LNCaP clone FGC (cell line): ENCODE results near the gene NDUFV1.
"Not testable (repeated sequence)": the region's sequence is repeated elsewhere in the genome, so short reads cannot be mapped to it uniquely, and the experiment has no call there.

Source experiments
- DNase-seq: peaks from one replicate; pipeline ENCODE4 v3.0.0-alpha.2; 2011; ENCODE audit warnings: low read depth
- H3K4me3 ChIP-seq: 2 replicates; pipeline ENCODE4 v1.5.1; 2011; ENCODE audit warnings: mild to moderate bottlenecking, low read depth, low read length, control low read depth
- TF ChIP-seq, protein P1 (sequence below): IDR thresholded peaks from 2 replicates; pipeline ENCODE4 v1.5.1; 2012; ENCODE audit warnings: mild to moderate bottlenecking; ENCODE audit not compliant: control insufficient read depth, insufficient read depth; ENCODE audit errors: extremely low read depth

Gene NDUFV1

DNA sequence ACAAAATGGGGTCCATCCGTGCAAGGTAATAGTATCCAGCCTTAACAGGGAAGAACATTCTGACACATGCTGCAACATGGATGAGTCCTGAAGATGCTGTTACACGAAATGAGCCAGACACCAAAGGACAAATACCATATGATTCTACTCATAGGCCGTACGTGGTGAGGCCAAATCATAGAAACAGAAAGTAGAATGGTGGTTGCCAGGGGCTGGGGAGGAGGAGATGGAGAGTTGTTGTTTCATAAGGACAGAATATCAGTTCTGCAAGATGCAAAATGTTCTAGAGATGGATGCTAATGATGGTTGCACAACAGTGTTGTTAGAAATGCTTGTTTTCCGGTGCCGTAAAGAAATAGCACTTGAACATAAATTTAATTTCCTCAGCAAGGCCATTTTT is 30.2 kb downstream of the NDUFV1 start:
- DNase-seq: no peak
- TF ChIP-seq, protein P1, sequence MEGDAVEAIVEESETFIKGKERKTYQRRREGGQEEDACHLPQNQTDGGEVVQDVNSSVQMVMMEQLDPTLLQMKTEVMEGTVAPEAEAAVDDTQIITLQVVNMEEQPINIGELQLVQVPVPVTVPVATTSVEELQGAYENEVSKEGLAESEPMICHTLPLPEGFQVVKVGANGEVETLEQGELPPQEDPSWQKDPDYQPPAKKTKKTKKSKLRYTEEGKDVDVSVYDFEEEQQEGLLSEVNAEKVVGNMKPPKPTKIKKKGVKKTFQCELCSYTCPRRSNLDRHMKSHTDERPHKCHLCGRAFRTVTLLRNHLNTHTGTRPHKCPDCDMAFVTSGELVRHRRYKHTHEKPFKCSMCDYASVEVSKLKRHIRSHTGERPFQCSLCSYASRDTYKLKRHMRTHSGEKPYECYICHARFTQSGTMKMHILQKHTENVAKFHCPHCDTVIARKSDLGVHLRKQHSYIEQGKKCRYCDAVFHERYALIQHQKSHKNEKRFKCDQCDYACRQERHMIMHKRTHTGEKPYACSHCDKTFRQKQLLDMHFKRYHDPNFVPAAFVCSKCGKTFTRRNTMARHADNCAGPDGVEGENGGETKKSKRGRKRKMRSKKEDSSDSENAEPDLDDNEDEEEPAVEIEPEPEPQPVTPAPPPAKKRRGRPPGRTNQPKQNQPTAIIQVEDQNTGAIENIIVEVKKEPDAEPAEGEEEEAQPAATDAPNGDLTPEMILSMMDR: no peak
- no peak overlapping the region for H3K4me3 ChIP-seq

DNA sequence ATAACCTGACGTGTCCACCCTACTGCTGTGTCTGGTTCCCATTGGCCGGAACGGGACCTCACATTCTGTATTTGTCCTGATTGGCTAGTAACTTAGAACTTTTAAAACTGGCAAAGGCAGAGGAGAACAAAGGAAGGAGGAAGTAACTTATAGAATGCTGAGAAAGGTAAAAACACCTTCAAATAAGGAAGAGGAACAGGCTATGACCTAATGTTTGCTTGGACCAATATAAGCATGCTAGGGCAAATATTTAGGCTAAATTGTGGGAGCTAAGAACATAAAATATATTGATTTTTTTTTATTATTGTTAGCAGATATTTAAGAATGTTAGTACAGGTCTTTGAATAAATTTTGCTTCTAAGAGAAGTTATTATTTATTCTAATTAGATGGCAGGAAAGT is 30.7 kb downstream of the NDUFV1 start:
- DNase-seq: peak; percentile 91
- H3K4me3 ChIP-seq: not testable (repeated sequence)

DNA sequence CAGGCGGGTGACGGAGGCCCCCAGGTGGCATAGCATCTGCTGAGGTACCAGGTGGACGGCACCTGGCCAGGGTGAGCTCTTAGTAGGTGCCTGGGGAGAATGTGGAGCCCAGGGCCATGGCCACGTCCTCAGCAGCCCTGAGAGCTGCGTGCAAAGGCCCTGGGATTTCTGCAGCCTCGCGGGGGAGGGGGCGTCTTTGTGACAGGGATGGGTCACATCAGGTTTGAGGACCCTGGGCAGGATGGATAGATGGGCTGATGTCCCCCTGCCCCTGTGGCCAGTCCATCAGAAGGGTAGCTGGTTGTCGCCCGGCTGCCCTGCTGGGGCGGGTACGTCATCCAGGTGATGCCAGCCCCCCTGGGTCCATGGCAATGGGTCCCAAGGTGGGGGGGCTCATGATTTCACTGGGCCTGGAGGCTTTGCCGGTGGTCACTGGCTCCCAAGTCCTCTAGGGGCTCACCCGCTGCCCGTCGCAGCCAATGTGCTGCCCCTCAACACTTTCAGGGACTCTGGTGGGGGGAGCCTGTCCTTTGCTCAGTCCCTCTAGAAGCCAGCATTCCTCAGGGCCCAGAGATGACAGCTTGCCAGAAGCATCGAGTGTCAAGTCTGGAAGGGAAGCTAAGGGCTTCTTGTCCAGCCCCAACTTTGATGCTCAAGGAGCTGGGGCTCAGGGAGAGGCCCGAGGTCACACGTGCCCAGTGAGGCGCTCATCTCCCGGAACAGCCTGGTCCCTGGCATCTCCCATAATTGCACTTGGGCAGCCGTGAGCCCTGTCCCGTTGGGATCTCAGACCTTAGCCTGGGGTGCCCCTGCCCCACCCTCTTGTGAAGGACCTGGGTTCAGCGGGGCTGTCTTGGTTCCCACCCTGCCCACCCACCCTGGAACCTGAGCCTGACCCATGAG is 32.0 kb downstream of the NDUFV1 start:
- TF ChIP-seq, protein P1: no peak
- no peak for DNase-seq
- no peak overlapping the region for H3K4me3 ChIP-seq

DNA sequence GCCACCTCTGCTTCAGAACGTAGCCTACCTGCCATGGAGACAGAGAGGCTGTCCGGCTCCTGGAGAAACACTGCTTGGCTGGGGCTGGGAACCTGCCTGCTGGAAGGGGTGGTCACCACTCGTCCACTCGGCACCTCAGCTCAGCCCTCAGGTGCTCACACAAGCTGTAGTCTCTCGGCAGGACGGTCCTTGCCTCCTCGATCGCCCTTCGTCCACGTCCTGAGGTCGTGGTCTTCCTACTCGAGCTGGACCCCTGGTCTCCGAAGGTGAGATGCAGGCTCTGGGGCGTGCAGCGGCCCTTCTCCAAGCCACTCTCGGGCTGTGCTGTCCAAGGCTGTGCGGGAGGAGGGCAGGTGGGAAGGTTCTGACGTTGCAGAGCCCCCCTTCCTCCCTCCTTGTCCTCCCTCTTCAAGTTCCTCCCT is 32.7 kb downstream of the NDUFV1 start, which contains the start of gene TBX10:
TBX10 (minus strand) TSS at position 326 of the 422 bp plus-strand sequence; CDS start at position 35, 291 bp downstream.
- TF ChIP-seq, protein P1: no peak
- DNase-seq: no peak
- H3K4me3 ChIP-seq: no peak within 1 kb of the TSS

DNA sequence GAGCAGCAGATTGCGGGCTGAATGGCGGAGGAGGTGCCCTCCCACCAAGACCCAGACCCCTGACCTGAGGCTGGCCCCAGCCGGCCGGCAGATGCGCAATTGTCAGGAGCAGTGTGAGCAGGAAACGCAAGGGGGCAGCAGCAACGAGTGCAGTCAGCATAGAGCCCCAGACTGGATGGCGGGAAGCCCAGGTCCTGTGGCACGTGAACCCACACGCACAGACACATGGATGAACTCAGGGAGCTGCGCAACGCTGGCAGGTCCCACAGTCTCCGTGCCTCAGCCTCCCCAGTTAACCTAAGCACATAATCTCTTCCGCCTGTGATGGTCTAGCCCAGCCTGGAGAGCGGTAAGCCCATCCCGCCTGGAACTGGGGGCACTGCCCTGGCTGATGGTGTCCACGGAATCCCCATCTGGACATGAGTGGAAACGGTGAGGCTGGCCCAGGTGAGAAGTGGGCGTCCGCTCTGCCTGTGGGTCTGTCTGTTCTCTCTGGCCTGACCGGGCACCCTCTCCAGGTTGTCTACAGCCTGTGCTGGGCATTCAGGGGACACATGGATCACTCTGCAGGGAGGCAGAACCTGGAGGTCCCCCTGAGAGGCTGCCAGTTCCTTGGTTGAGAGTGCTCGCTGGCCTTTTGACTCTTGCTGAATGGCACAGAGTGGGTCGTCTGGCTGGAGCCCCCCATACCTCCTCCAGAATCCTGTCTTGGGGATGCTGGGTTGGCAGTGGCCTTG is 33.5 kb downstream of the NDUFV1 start:
- DNase-seq: no peak
- H3K4me3 ChIP-seq: no peak overlapping the region
- TF ChIP-seq, protein P1: no peak

DNA sequence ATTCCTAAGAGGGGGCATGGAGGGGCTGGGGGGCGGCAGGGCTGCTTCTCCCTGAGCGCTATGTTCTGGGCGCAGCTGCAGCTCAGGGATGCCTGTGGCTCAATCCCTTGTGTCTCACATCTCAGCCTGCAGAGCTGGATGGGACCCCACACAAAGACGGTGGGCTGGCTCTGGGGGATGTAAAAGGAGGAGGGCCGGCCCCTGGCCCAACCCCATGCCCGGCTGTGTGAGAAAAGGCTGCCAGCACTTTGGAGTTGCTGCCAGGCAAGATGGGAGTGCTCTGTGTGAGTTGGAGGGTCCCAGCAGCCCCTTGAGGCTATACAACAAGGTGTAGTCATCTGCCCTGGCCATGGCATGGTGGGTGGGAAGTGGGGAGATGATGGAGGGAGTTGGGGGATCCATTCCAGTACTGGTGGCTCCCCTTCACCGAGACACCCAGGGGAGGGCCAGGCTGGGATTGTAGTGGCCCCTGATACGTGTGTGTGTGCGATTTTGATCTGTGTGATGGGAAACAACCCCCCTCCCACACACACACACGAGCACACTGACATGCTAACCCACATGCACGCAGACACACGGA is 34.1 kb downstream of the NDUFV1 start:
- TF ChIP-seq, protein P1: no peak
- no peak for DNase-seq
- no peak overlapping the region for H3K4me3 ChIP-seq
